ENCODE measurements around the gene CFAP107.

CFAP107 gene, protein sequence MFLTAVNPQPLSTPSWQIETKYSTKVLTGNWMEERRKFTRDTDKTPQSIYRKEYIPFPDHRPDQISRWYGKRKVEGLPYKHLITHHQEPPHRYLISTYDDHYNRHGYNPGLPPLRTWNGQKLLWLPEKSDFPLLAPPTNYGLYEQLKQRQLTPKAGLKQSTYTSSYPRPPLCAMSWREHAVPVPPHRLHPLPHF

DNA sequence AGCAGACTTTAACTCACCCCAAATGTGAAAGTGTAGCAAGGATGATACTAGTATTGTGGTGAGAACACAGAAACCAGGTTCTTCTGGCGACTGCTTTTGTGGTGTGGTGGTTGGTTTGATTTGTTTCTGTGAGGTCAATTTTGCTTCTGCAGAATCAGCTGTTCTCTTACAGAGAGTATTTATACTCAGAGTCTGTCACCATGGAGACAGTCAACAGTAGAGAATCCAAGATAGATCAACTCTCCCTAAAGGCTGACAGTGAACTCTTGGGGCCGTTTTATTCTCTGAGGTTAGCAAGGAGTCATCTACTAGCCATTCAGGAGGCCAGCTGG lies at the start of gene CFAP107:
Gene CFAP107 (plus strand): TSS at position 209 of the 332 bp plus-strand sequence. CDS start 231 bp downstream, outside the sequence.
- no peaks in the 10 kb centered on the region for H3K36me3 ChIP-seq (ENCODE audit: control insufficient read depth, insufficient read depth, low read length)
- DNase-seq (ENCODE audit: extremely low read depth, insufficient read length) = no peak
- TF ChIP-seq, protein P1, sequence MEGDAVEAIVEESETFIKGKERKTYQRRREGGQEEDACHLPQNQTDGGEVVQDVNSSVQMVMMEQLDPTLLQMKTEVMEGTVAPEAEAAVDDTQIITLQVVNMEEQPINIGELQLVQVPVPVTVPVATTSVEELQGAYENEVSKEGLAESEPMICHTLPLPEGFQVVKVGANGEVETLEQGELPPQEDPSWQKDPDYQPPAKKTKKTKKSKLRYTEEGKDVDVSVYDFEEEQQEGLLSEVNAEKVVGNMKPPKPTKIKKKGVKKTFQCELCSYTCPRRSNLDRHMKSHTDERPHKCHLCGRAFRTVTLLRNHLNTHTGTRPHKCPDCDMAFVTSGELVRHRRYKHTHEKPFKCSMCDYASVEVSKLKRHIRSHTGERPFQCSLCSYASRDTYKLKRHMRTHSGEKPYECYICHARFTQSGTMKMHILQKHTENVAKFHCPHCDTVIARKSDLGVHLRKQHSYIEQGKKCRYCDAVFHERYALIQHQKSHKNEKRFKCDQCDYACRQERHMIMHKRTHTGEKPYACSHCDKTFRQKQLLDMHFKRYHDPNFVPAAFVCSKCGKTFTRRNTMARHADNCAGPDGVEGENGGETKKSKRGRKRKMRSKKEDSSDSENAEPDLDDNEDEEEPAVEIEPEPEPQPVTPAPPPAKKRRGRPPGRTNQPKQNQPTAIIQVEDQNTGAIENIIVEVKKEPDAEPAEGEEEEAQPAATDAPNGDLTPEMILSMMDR (IDR thresholded peaks at IDR 0.05; ENCODE audit: insufficient read depth, low read length, poor library complexity, severe bottlenecking) = no peak
- no peak within 1 kb of the TSS for H3K4me3 ChIP-seq (replicated peaks; ENCODE audit: low read depth, low read length)
- H3K27me3 ChIP-seq (replicated peaks; ENCODE audit: control insufficient read depth, insufficient read depth, low read length) = no peaks in the 10 kb centered on the region

GRCh38 chr1:12696658-12697057 lies 49.3 kb upstream of the CFAP107 start:
- Histone ChIP-seq H3K36me3 (ENCODE audit: control insufficient read depth, insufficient read depth, low read length) (no peaks in the 10 kb centered on the region), H3K4me3 (replicated peaks; ENCODE audit: low read depth, low read length) (no peak overlapping the region), H3K27me3 (replicated peaks; ENCODE audit: control insufficient read depth, insufficient read depth, low read length) (no peaks in the 10 kb centered on the region)
- DNase-seq (ENCODE audit: extremely low read depth, insufficient read length) = no peak
- TF ChIP-seq, protein P1 (IDR thresholded peaks at IDR 0.05; ENCODE audit: insufficient read depth, low read length, poor library complexity, severe bottlenecking) = no peak

- Histone ChIP-seq H3K4me3 (replicated peaks; ENCODE audit: low read depth, low read length) (no peak overlapping the region), H3K36me3 (ENCODE audit: control insufficient read depth, insufficient read depth, low read length) (no peaks in the 10 kb centered on the region), H3K27me3 (replicated peaks; ENCODE audit: control insufficient read depth, insufficient read depth, low read length) (no peaks in the 10 kb centered on the region)
- TF ChIP-seq, protein P1 (IDR thresholded peaks at IDR 0.05; ENCODE audit: insufficient read depth, low read length, poor library complexity, severe bottlenecking) = no peak
- DNase-seq (ENCODE audit: extremely low read depth, insufficient read length) = no peak
Measured at GRCh38 chr1:12697397-12697796, 48.6 kb upstream of the CFAP107 start.

- Histone ChIP-seq H3K27me3 (replicated peaks; ENCODE audit: control insufficient read depth, insufficient read depth, low read length) (no peaks in the 10 kb centered on the region), H3K4me3 (replicated peaks; ENCODE audit: low read depth, low read length) (no peak overlapping the region), H3K36me3 (ENCODE audit: control insufficient read depth, insufficient read depth, low read length) (no peaks in the 10 kb centered on the region)
- TF ChIP-seq, protein P1 (IDR thresholded peaks at IDR 0.05; ENCODE audit: insufficient read depth, low read length, poor library complexity, severe bottlenecking) = no peak
- DNase-seq (ENCODE audit: extremely low read depth, insufficient read length) = no peak
Measured at GRCh38 chr1:12703821-12704451, 42.1 kb upstream of the CFAP107 start.

- Histone ChIP-seq H3K36me3 (ENCODE audit: control insufficient read depth, insufficient read depth, low read length) (no peaks in the 10 kb centered on the region), H3K4me3 (replicated peaks; ENCODE audit: low read depth, low read length) (no peak overlapping the region), H3K27me3 (replicated peaks; ENCODE audit: control insufficient read depth, insufficient read depth, low read length) (no peaks in the 10 kb centered on the region)
- TF ChIP-seq, protein P1 (IDR thresholded peaks at IDR 0.05; ENCODE audit: insufficient read depth, low read length, poor library complexity, severe bottlenecking) = no peak
- DNase-seq (ENCODE audit: extremely low read depth, insufficient read length) = no peak
Measured at GRCh38 chr1:12706061-12706460, 39.9 kb upstream of the CFAP107 start.

Data from GM06990 (cell line).